ENCODE results near the gene ZNF277. TPM values are rescaled to one million over a fixed set of nuclear protein-coding genes. Genes with fewer than 3 reads are reported as not detected.

The ZNF277 gene
- total RNA-seq, 1 experiment from 2014 or later: 21.3 TPM

GRCh38 chr7:112182749-112183148 lies 23.7 kb upstream of the ZNF277 start:
- no TSS peak for BruUV-seq (replicated peaks)
- Histone ChIP-seq H3K9ac (ENCODE audit: low read length) (no peak overlapping the region), H3K4me1 (ENCODE audit: control insufficient read depth in 1 of 2, insufficient read depth in 2 of 2, low read length in 2 of 2) (no peaks in the 10 kb centered on the region), H2AFZ (ENCODE audit: low read depth, low read length, poor library complexity, severe bottlenecking) (no peak overlapping the region), H3K4me3 (replicated peaks in 1 of 2; ENCODE audit: low read depth in 1 of 2, low read length in 2 of 2) (no peak overlapping the region), H3K27ac (ENCODE audit: low read depth, low read length) (no peak overlapping the region), H3K9me2 (ENCODE audit: insufficient read depth) (no peaks in the 10 kb centered on the region), H3K27me3 (ENCODE audit: insufficient read depth, low read length) (peaks cover 14% of the 10 kb centered on the region; the same call in 1 of the 2 replicates), H3K9me3 (ENCODE audit: control insufficient read depth in 1 of 2, insufficient read depth in 1 of 2, low read depth in 1 of 2, low read length in 2 of 2) (no peaks in the 10 kb centered on the region), H3K79me2 (ENCODE audit: insufficient read depth, low read length) (no peaks in the 10 kb centered on the region), H4K20me1 (ENCODE audit: insufficient read depth) (no peaks in the 10 kb centered on the region), H3K4me2 (ENCODE audit: low read length) (no peak overlapping the region), H3K36me3 (ENCODE audit: control insufficient read depth in 1 of 2, insufficient read depth in 2 of 2, low read length in 2 of 2) (no peaks in the 10 kb centered on the region)
- ChIA-PET POLR2A (no interaction called here), RAD21 (ENCODE audit: low non-redundant PET in 1 of 2, low total read pairs in 2 of 2, uncharacterized antibody in 2 of 2, unreplicated experiment in 2 of 2) (no interaction called here), CTCF (no interaction called here)
- TF ChIP-seq EZH2 (IDR thresholded peaks at IDR 0.05) (no peak), CBX3 (IDR thresholded peaks at IDR 0.05; ENCODE audit: low read depth) (no peak), ZNF274 (IDR thresholded peaks at IDR 0.05; ENCODE audit: low read depth, low read length) (no peak), SIN3A (IDR thresholded peaks at IDR 0.05; ENCODE audit: low read depth) (no peak), ZFX (IDR thresholded peaks at IDR 0.05) (no peak), JUND (IDR thresholded peaks at IDR 0.05) (no peak), ZBTB33 (IDR thresholded peaks at IDR 0.05; ENCODE audit: extremely low read depth, insufficient replicate concordance, low read length) (no peak), SRF (IDR thresholded peaks at IDR 0.05; ENCODE audit: low read depth) (no peak), RAD21 (IDR thresholded peaks at IDR 0.05; ENCODE audit: low read depth) (no peak), ATF3 (IDR thresholded peaks at IDR 0.05) (no peak), POLR2A (IDR thresholded peaks at IDR 0.05; ENCODE audit: borderline replicate concordance, extremely low read depth, insufficient read depth, insufficient read length) (no peak), FOSL1 (IDR thresholded peaks at IDR 0.05; ENCODE audit: low read depth) (no peak), EGR1 (IDR thresholded peaks at IDR 0.05; ENCODE audit: low read depth) (no peak)
- TF ChIP-seq, protein P1, sequence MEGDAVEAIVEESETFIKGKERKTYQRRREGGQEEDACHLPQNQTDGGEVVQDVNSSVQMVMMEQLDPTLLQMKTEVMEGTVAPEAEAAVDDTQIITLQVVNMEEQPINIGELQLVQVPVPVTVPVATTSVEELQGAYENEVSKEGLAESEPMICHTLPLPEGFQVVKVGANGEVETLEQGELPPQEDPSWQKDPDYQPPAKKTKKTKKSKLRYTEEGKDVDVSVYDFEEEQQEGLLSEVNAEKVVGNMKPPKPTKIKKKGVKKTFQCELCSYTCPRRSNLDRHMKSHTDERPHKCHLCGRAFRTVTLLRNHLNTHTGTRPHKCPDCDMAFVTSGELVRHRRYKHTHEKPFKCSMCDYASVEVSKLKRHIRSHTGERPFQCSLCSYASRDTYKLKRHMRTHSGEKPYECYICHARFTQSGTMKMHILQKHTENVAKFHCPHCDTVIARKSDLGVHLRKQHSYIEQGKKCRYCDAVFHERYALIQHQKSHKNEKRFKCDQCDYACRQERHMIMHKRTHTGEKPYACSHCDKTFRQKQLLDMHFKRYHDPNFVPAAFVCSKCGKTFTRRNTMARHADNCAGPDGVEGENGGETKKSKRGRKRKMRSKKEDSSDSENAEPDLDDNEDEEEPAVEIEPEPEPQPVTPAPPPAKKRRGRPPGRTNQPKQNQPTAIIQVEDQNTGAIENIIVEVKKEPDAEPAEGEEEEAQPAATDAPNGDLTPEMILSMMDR (IDR thresholded peaks at IDR 0.05 in 2 of 3, conservative IDR thresholded peaks at IDR 0.05 in 1 of 3; ENCODE audit: borderline replicate concordance in 1 of 3, insufficient read depth in 1 of 3, low read depth in 2 of 3, low read length in 2 of 3): no peak
- DNase-seq (ENCODE audit: low read depth, low spot score) (no peak), ATAC-seq (no peak)
- intact Hi-C loops (cut with micrococcal nuclease): no loop called here

All from HCT116 (cell line).